SK-N-MC (cell line): ENCODE measurements around the gene MGAT5.

Experiments used
- FOXP2 ChIP-seq: optimal IDR thresholded peaks from 2 replicates; pipeline ENCODE3; 2011; ENCODE audit warnings: mild to moderate bottlenecking, moderate library complexity; ENCODE audit not compliant: insufficient read depth; ENCODE audit errors: extremely low read length, control extremely low read depth
- POLR2AphosphoS5 ChIP-seq: IDR thresholded peaks from 2 replicates; pipeline ENCODE4 v1.6.1; 2012; ENCODE audit warnings: mild to moderate bottlenecking, low read depth, low read length, borderline replicate concordance

- TF ChIP-seq POLR2AphosphoS5 (no peak), FOXP2 (no peak)
These were observed 236.0 kb downstream of the MGAT5 start for GRCh38 chr2:134489732-134490384.
